Activated CD8-positive, alpha-beta memory T cell treated with anti-CD3 and anti-CD28 coated beads for 36 hours (primary cell): Measurements from ENCODE around the gene LCLAT1. TPM values are rescaled to one million over a fixed set of nuclear protein-coding genes. Genes with fewer than 3 reads are reported as not detected.
"Not testable (repeated sequence)": the region's sequence is repeated elsewhere in the genome, so short reads cannot be mapped to it uniquely, and the experiment has no call there.

ENCODE experiments used
- CTCF ChIA-PET: fragments of 350-600 bp; sonication (Branson Sonifier 250); formaldehyde crosslinking; loops from one replicate; lab custom pipeline; 2021; ENCODE audit warnings: antibody characterized with exemption; lab: Charles Lee
- POLR2A ChIA-PET: fragments of 350-600 bp; sonication (Branson Sonifier 250); formaldehyde crosslinking; loops from one replicate; lab custom pipeline; 2021; ENCODE audit warnings: antibody characterized with exemption; lab: Charles Lee
- total RNA-seq, 2 experiments: library from RNA; stranded (reverse); gene quantifications; one replicate each; pipeline ENCODE4 v1.2.3, GENCODE V29; 2021

Gene LCLAT1
- total RNA-seq, 2 experiments from 2014 or later, result 31.7 to 34.7 TPM

GRCh38 chr2:30611583-30611982 is 164.5 kb downstream of the LCLAT1 start:
- CTCF ChIA-PET, result interaction anchor here (0.6 kb wide), 1 partner anchor 417 kb away, joined by 3 read pairs; no protein-coding TSS in a partner anchor
- POLR2A ChIA-PET, result no interaction called here

GRCh38 chr2:30612371-30612770 is 165.3 kb downstream of the LCLAT1 start:
- ChIA-PET CTCF (no interaction called here), POLR2A (interaction anchor here (0.6 kb wide), 1 partner anchor 447 kb away, joined by 3 read pairs; no protein-coding TSS in a partner anchor)

GRCh38 chr2:30613001-30613400 is 166.0 kb downstream of the LCLAT1 start:
- CTCF ChIA-PET, result no interaction called here
- POLR2A ChIA-PET, result interaction anchor here (0.6 kb wide), 1 partner anchor 448 kb away, joined by 3 read pairs; no protein-coding TSS in a partner anchor

- CTCF ChIA-PET, POLR2A ChIA-PET: not testable (repeated sequence)
Measured at GRCh38 chr2:30614227-30614626, 167.2 kb downstream of the LCLAT1 start.

GRCh38 chr2:30615926-30616325 is 168.9 kb downstream of the LCLAT1 start:
- ChIA-PET POLR2A (no interaction called here), CTCF (no interaction called here)

GRCh38 chr2:30620102-30620501 is 173.1 kb downstream of the LCLAT1 start:
- ChIA-PET POLR2A (no interaction called here), CTCF (no interaction called here)

GRCh38 chr2:30621836-30622235 is 174.8 kb downstream of the LCLAT1 start:
- ChIA-PET CTCF (interaction anchor here (0.5 kb wide), 1 partner anchor 37 kb away, joined by 3 read pairs; no protein-coding TSS in a partner anchor), POLR2A (no interaction called here)

GRCh38 chr2:30622452-30622851 is 175.4 kb downstream of the LCLAT1 start:
- ChIA-PET POLR2A (no interaction called here), CTCF (no interaction called here)

GRCh38 chr2:30625276-30625675 is 178.2 kb downstream of the LCLAT1 start:
- POLR2A ChIA-PET, result no interaction called here
- CTCF ChIA-PET, result interaction anchor here (1.5 kb wide), 1 partner anchor 9 kb away, joined by 3 read pairs; no protein-coding TSS in a partner anchor

GRCh38 chr2:30625701-30626100 is 178.7 kb downstream of the LCLAT1 start:
- ChIA-PET POLR2A (no interaction called here), CTCF (no interaction called here)

GRCh38 chr2:30626397-30626796 is 179.4 kb downstream of the LCLAT1 start:
- POLR2A ChIA-PET, result no interaction called here
- CTCF ChIA-PET, result no interaction called here

- ChIA-PET POLR2A (no interaction called here), CTCF (no interaction called here)
Measured at GRCh38 chr2:30627151-30627550, 180.1 kb downstream of the LCLAT1 start.

- ChIA-PET CTCF (no interaction called here), POLR2A (no interaction called here)
Measured at GRCh38 chr2:30628341-30628740, 181.3 kb downstream of the LCLAT1 start.

GRCh38 chr2:30629866-30630265 is 182.8 kb downstream of the LCLAT1 start:
- ChIA-PET CTCF (no interaction called here), POLR2A (no interaction called here)

- ChIA-PET POLR2A (no interaction called here), CTCF (interaction anchor here (0.5 kb wide), 1 partner anchor 1322 kb away, joined by 4 read pairs; no protein-coding TSS in a partner anchor)
Measured at GRCh38 chr2:30631051-30631671, 184.1 kb downstream of the LCLAT1 start.

GRCh38 chr2:30633039-30633438 is 186.0 kb downstream of the LCLAT1 start:
- CTCF ChIA-PET, result no interaction called here
- POLR2A ChIA-PET, result no interaction called here

- ChIA-PET CTCF (interaction anchor here (1.4 kb wide), 1 partner anchor 75 kb away, joined by 3 read pairs; no protein-coding TSS in a partner anchor), POLR2A (no interaction called here)
Measured at GRCh38 chr2:30636311-30636710, 189.3 kb downstream of the LCLAT1 start.

GRCh38 chr2:30639836-30640235 is 192.8 kb downstream of the LCLAT1 start:
- POLR2A ChIA-PET, result no interaction called here
- CTCF ChIA-PET, result no interaction called here

GRCh38 chr2:30641765-30642345 is 194.8 kb downstream of the LCLAT1 start:
- ChIA-PET CTCF (interaction anchor here (0.9 kb wide), 1 partner anchor 69 kb away, joined by 3 read pairs; no protein-coding TSS in a partner anchor), POLR2A (no interaction called here)

- CTCF ChIA-PET, result not testable (repeated sequence)
Measured at GRCh38 chr2:30643013-30643412, 196.0 kb downstream of the LCLAT1 start.

GRCh38 chr2:30643674-30644073 is 196.6 kb downstream of the LCLAT1 start:
- ChIA-PET POLR2A (no interaction called here), CTCF (no interaction called here)

More at GRCh38 chr2:30643013-30643412, 196.0 kb downstream of the LCLAT1 start:
- POLR2A ChIA-PET, result not testable (repeated sequence)
